Lower leg skin (tissue), 4 donors: ENCODE results near the gene KDM2B. TPM values are rescaled to one million over a fixed set of nuclear protein-coding genes. Genes with fewer than 3 reads are reported as not detected.
"Not testable (repeated sequence)": the region's sequence is repeated elsewhere in the genome, so short reads cannot be mapped to it uniquely, and the experiment has no call there.

ENCODE experiments used
- DNase-seq, 2 donors: peaks; one replicate each; pipeline ENCODE4 v3.0.0-alpha.2; 2019; ENCODE audit warnings: low spot score in 2 of 2
- H3K4me3 ChIP-seq: fragments of 200-600 bp; sonication (generic); 2 replicates; pipeline ENCODE4 v1.5.1; 2017; ENCODE audit warnings: mild to moderate bottlenecking, low read depth; ENCODE audit not compliant: poor library complexity, severe bottlenecking
- POLR2A ChIP-seq, 2 donors: fragments of 450-650 bp; IDR thresholded peaks; one replicate each; pipeline ENCODE4 v1.6.1; 2016 to 2017; ENCODE audit warnings: antibody characterized with exemption in 2 of 2, mild to moderate bottlenecking in 1 of 2, moderate library complexity in 1 of 2
- WGBS, 2 donors: methylation state at CpG; one replicate each; pipeline ENCODE4 v1.1.5; 2018; 5-methylcytosine and 5-hydroxymethylcytosine counted together
- intact Hi-C: fragments of 100-400 bp; cut with DNase I; formaldehyde crosslinking; loops from one replicate; pipeline ENCODE4 v1.15.0; 2023; ENCODE audit warnings: low total_unique reads
- total RNA-seq, 4 donors: library from RNA; depleted of rRNA; stranded (reverse); fragments of >200 nt; gene quantifications; one replicate each; pipeline ENCODE4 v1.1.0, GENCODE V29; 2016
- TF ChIP-seq, protein P1 (sequence below), 3 donors: fragments of 450-650 bp; IDR thresholded peaks; one replicate each; pipeline ENCODE4 v1.5.1; 2016; ENCODE audit warnings: antibody characterized with exemption in 3 of 3, mild to moderate bottlenecking in 3 of 3, moderate library complexity in 2 of 3

Gene KDM2B
- total RNA-seq, 4 donors from 2014 or later, result 28.9 to 72.1 (median 47.9) TPM

DNA sequence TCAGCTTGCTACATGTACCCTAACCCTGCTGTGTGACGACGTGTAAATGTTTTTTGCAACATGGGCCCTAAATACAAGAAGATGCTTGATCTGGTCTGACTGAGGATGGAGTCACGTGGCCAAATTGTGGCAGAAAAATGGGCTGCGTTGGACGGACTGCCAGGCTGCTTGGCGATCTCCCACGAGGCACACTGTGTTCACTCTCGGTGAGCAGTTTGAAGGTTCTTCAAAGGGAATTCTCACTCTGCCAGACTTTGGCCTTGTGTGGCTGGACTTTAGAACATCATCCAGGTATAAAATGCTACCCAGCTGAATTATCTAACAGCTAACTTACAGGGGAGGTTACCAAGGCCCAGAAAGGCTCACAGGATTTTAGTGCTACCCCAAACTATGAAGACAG, 85.1 kb downstream of the KDM2B start:
- DNase-seq, result no peak
- no peak overlapping the region for H3K4me3 ChIP-seq
- 89 to 90% methylated on average over 8 of the region's 8 CpGs for WGBS, 2 donors
- intact Hi-C loops, result no loop called here
- TF ChIP-seq POLR2A (IDR thresholded peaks at IDR 0.05), result no peak
- TF ChIP-seq, protein P1, sequence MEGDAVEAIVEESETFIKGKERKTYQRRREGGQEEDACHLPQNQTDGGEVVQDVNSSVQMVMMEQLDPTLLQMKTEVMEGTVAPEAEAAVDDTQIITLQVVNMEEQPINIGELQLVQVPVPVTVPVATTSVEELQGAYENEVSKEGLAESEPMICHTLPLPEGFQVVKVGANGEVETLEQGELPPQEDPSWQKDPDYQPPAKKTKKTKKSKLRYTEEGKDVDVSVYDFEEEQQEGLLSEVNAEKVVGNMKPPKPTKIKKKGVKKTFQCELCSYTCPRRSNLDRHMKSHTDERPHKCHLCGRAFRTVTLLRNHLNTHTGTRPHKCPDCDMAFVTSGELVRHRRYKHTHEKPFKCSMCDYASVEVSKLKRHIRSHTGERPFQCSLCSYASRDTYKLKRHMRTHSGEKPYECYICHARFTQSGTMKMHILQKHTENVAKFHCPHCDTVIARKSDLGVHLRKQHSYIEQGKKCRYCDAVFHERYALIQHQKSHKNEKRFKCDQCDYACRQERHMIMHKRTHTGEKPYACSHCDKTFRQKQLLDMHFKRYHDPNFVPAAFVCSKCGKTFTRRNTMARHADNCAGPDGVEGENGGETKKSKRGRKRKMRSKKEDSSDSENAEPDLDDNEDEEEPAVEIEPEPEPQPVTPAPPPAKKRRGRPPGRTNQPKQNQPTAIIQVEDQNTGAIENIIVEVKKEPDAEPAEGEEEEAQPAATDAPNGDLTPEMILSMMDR (IDR thresholded peaks at IDR 0.05), result no peak

DNA sequence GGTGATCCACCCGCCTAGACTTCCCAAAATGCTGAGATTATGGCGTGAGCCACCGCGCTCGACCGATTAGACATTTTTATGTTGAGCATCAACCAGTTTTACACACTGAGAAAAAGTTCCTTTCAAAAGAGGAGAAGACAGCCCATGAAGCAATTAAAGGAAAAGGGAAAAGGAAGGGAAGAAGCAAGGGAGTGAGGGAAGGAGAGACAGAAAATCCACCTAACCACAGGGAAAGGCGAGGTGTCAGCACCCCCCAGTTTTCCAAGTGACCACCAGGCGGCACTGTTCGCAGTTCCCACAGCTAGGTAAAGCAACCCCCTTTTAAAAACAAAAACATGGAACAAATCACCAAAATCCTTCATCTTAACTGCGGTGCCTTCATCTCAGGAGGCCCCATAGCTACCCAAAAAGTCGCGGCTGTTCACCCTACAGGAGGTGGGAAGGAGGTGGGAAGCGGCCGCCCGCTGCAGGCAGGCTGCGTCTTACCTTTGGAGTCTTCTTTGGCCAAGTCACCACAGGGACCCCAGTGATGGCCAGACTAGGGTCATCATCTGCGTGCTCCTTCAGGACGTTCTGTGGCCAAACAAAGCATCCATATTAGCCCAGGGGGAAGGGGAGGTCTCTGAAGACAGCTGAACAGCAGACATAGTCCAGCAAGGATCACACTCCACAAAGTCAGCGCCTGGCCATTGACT, 86.6 kb downstream of the KDM2B start:
- TF ChIP-seq POLR2A (IDR thresholded peaks at IDR 0.05), result no peak
- TF ChIP-seq, protein P1 (IDR thresholded peaks at IDR 0.05), result no peak
- H3K4me3 ChIP-seq, result no peak overlapping the region
- intact Hi-C loops, result no loop called here
- 79 to 88% methylated on average over 18 to 19 of the region's 19 CpGs for WGBS, 2 donors
- no peak for DNase-seq

DNA sequence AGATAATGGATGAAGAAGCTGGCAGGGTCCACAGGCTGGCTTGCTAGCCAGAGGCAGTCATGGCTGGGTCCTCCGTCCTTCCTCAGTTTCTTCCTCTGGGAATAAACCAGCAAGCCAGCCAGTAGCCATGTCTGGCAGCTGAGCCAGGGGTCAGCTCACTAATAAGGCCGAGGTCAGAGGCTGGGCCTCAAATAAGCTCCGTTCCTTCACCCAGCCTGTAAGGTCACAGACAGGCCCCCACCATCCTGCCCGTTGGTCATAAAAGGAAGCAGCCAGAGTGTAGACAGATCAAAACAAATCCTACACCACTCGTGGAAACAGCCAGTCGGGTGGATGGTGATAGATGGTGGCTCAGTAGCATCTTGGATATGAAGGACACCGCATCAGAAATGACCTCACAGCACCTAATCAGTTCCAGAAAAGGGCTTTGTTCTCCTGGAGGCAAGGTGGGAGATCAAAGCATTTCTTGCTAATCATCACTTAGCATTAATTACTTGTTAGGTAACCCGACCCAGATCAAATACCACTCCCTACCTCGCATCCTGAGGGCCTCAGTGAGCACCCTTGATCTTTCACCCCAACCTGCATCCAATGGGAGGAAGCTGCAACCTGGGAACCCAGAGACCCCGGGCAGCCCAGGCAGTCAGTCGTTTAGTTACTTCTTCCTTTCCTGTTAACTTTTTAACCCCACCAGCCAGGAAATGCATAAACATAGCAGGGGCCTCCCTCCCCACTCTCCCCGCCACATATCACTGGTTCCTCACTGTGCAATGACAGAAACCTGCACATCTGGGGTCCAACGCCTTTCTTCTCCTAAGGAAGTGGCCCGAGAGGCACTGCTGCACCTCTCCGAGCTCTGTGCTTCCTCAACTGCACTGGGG, 90.2 kb downstream of the KDM2B start:
- 65 to 68% methylated on average over 15 of the region's 15 CpGs for WGBS, 2 donors
- TF ChIP-seq, protein P1 (IDR thresholded peaks at IDR 0.05), result no peak
- TF ChIP-seq POLR2A (IDR thresholded peaks at IDR 0.05), result no peak
- no peak overlapping the region for H3K4me3 ChIP-seq
- intact Hi-C loops, result no loop called here
- DNase-seq, result no peak

DNA sequence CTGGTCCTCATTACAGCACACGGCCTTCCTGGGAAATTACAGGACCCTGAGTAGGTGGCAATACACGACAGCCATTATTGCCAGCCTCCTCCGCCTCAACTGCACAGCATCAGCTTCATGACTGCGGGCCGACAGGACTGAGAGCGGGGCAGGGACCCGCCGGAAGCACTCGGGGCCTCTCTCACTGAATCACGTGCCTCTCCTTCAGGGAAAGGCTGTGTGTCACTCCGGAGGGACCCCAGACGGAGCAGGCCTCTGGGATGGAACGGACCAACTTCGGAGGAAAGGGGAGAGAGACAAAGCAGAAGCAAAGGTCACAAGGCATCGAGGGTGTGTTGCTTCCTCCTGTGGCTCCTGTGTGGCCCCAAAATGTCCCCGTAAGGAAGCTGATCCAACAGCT, 90.9 kb downstream of the KDM2B start:
- no peak overlapping the region for H3K4me3 ChIP-seq
- no peak for DNase-seq
- 79 to 84% methylated on average over 15 to 16 of the region's 16 CpGs for WGBS, 2 donors
- TF ChIP-seq, protein P1 (IDR thresholded peaks at IDR 0.05), result no peak
- no peak for TF ChIP-seq POLR2A (IDR thresholded peaks at IDR 0.05)
- intact Hi-C loops, result no loop called here

DNA sequence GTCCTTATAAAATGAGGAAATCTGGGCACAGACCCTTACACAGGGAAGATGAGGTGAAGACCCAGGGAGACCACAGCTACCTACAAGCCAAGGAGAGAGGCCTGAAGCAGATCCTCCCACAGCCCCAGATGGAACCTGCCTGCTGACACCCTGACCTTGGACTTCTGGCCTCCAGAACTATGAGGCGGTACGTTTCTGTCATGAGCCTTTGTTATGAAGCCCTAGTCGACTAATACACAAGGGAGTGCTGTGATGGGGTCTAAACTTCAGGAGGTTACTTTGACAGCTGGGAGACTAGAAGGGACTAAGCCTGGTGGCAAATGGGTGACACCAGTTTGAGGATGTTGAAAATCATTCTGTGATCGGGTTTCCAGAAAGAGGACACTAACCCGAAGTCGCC, 95.9 kb downstream of the KDM2B start:
- no peak for DNase-seq
- intact Hi-C loops, result no loop called here
- 88 to 95% methylated on average over 6 of the region's 6 CpGs for WGBS, 2 donors
- TF ChIP-seq POLR2A (IDR thresholded peaks at IDR 0.05), result no peak
- TF ChIP-seq, protein P1 (IDR thresholded peaks at IDR 0.05), result no peak
- no peak overlapping the region for H3K4me3 ChIP-seq

DNA sequence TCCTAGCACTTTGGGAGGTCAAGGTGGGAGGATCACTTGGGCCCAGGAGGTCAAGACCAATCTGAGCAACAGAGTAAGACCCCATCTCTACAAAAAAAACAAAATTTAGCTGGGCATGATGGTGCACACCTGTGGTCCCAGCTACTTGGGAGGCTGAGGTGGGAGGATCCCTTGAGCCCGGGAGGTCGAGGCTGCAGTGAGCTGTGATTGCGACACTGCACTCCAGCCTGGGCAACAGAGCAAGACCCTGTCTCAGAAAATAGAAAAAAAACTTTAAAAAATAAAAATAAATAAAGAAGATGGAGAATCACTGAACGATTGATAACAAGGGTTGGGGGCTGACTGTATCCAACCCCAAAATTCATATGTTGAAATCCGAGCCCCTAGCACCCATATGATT, 96.3 kb downstream of the KDM2B start:
- H3K4me3 ChIP-seq, DNase-seq, intact Hi-C loops: not testable (repeated sequence)
- 94 to 95% methylated on average over 5 of the region's 5 CpGs for WGBS, 2 donors
